Activated CD4-positive, alpha-beta T cell treated with anti-CD3 and anti-CD28 coated beads, Interleukin-2, Interleukin-6, amounts not matched to agents 100 ng/mL and 50 ng/mL, durations not matched to agents 16 hours and 8 hours (primary cell): Measurements from ENCODE around the gene SUN3.
"Not testable (repeated sequence)": the region's sequence is repeated elsewhere in the genome, so short reads cannot be mapped to it uniquely, and the experiment has no call there.

Experiments used
- DNase-seq: peaks from one replicate; pipeline ENCODE4 v3.0.0-alpha.2; 2020

The SUN3 gene

GRCh38 chr7:47942651-47943050 is 86.3 kb downstream of the SUN3 start:
- not testable (repeated sequence) for DNase-seq

- DNase-seq, result no peak
These were observed 86.8 kb downstream of the SUN3 start for GRCh38 chr7:47942132-47942531.

- DNase-seq, result no peak
These were observed 87.6 kb downstream of the SUN3 start for GRCh38 chr7:47941136-47941844.

GRCh38 chr7:47940088-47941013 is 88.6 kb downstream of the SUN3 start:
- DNase-seq, result no peak

GRCh38 chr7:47939425-47940036 is 89.4 kb downstream of the SUN3 start:
- DNase-seq, result no peak

- DNase-seq, result no peak
These were observed 90.2 kb downstream of the SUN3 start for GRCh38 chr7:47938574-47939165.

- no peak for DNase-seq
These were observed 91.0 kb downstream of the SUN3 start for GRCh38 chr7:47937711-47938573.
